Ecto neural progenitor cell (in vitro differentiated cells): ENCODE data around the gene SOX5.
"Not testable (repeated sequence)": the region's sequence is repeated elsewhere in the genome, so short reads cannot be mapped to it uniquely, and the experiment has no call there.

Source experiments
- DNase-seq: peaks from one replicate; pipeline ENCODE4 v3.0.0-alpha.2; 2018; ENCODE audit warnings: low spot score

The SOX5 gene

GRCh38 chr12:23542187-23542586 is 407.3 kb downstream of the SOX5 start:
- DNase-seq: no peak

- DNase-seq: no peak
Measured at GRCh38 chr12:23540572-23540971, 408.9 kb downstream of the SOX5 start.

GRCh38 chr12:23536293-23536692 is 413.2 kb downstream of the SOX5 start:
- DNase-seq: no peak

GRCh38 chr12:23535441-23535840 is 414.0 kb downstream of the SOX5 start:
- no peak for DNase-seq

- no peak for DNase-seq
Measured at GRCh38 chr12:23534196-23534595, 415.3 kb downstream of the SOX5 start.

GRCh38 chr12:23533699-23534098 is 415.8 kb downstream of the SOX5 start:
- no peak for DNase-seq

GRCh38 chr12:23533265-23533664 is 416.2 kb downstream of the SOX5 start:
- DNase-seq: no peak

- no peak for DNase-seq
Measured at GRCh38 chr12:23528316-23528715, 421.2 kb downstream of the SOX5 start.

GRCh38 chr12:23525450-23526072 is 423.9 kb downstream of the SOX5 start:
- no peak for DNase-seq

GRCh38 chr12:23523339-23523738 is 426.1 kb downstream of the SOX5 start:
- DNase-seq: no peak

GRCh38 chr12:23519444-23519843 is 430.0 kb downstream of the SOX5 start:
- not testable (repeated sequence) for DNase-seq

- DNase-seq: not testable (repeated sequence)
Measured at GRCh38 chr12:23515785-23516184, 433.7 kb downstream of the SOX5 start.

- no peak for DNase-seq
Measured at GRCh38 chr12:23510484-23510883, 439.0 kb downstream of the SOX5 start.

GRCh38 chr12:23509832-23510231 is 439.6 kb downstream of the SOX5 start:
- not testable (repeated sequence) for DNase-seq

GRCh38 chr12:23507785-23508184 is 441.7 kb downstream of the SOX5 start:
- DNase-seq: not testable (repeated sequence)

- DNase-seq: not testable (repeated sequence)
Measured at GRCh38 chr12:23505736-23506135, 443.7 kb downstream of the SOX5 start.

- DNase-seq: no peak
Measured at GRCh38 chr12:23504641-23505399, 444.6 kb downstream of the SOX5 start.

- DNase-seq: no peak
Measured at GRCh38 chr12:23504043-23504442, 445.4 kb downstream of the SOX5 start.

- DNase-seq: no peak
Measured at GRCh38 chr12:23503544-23503943, 445.9 kb downstream of the SOX5 start.

GRCh38 chr12:23502259-23502658 is 447.2 kb downstream of the SOX5 start:
- no peak for DNase-seq

GRCh38 chr12:23495472-23495871 is 454.0 kb downstream of the SOX5 start:
- DNase-seq: no peak

- DNase-seq: no peak
Measured at GRCh38 chr12:23493672-23494071, 455.8 kb downstream of the SOX5 start.

GRCh38 chr12:23491029-23491428 is 458.4 kb downstream of the SOX5 start:
- not testable (repeated sequence) for DNase-seq

- DNase-seq: no peak
Measured at GRCh38 chr12:23488130-23488529, 461.3 kb downstream of the SOX5 start.
